22Rv1 (cell line): Measurements from ENCODE around the gene MAST3.

ENCODE experiments used
- ZFX ChIP-seq: fragments of 450-650 bp; IDR thresholded peaks from 2 replicates; pipeline ENCODE4 v1.6.1; 2017; ENCODE audit warnings: antibody characterized with exemption, borderline replicate concordance
- TF ChIP-seq, protein P1 (sequence below): fragments of 450-650 bp; IDR thresholded peaks from 2 replicates; pipeline ENCODE4 v1.5.1; 2017; ENCODE audit warnings: mild to moderate bottlenecking

DNA sequence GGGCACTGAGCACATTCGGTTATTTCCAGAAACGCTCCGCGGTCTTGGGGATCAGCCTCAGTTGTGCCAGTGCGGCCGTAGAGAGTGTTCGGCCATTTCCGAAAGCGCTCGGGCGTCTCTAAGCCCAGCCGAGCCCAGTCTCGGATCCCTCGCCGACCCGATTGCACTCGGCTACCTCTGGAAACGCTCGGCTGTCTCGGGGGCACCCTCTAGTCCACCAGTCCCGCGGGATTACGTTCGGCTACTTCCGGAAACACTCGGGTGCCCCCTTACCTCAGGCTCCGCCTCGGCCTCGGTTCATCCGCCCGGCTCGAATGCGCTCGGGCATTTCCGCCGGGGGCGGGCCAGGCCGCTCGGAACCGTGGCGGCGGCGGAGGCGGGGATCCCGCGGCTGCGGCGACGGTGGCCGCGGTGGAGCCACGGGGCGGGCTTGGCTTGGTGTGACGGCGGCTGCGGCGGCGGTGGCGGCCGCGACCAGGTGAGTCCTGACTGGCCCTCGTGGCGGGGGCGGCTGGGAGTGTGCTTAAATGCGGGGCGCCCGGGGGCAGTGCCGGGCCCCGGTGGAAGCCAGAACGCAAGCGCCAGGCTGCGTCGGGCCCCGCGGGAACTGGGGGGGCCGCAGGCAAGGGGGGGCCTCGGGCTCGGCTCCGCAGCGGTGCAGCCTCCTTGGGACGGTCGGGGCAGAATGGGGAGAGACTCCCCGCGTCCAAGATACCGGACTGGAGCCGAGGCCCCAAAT lies 55.4 kb downstream of the MAST3 start, which contains the start of gene PIK3R2:
- TF ChIP-seq, protein P1, sequence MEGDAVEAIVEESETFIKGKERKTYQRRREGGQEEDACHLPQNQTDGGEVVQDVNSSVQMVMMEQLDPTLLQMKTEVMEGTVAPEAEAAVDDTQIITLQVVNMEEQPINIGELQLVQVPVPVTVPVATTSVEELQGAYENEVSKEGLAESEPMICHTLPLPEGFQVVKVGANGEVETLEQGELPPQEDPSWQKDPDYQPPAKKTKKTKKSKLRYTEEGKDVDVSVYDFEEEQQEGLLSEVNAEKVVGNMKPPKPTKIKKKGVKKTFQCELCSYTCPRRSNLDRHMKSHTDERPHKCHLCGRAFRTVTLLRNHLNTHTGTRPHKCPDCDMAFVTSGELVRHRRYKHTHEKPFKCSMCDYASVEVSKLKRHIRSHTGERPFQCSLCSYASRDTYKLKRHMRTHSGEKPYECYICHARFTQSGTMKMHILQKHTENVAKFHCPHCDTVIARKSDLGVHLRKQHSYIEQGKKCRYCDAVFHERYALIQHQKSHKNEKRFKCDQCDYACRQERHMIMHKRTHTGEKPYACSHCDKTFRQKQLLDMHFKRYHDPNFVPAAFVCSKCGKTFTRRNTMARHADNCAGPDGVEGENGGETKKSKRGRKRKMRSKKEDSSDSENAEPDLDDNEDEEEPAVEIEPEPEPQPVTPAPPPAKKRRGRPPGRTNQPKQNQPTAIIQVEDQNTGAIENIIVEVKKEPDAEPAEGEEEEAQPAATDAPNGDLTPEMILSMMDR: peak; percentile 40
- no peak for TF ChIP-seq ZFX
